K562 (cell line): ENCODE data around the gene MED13L. TPM values are rescaled to one million over a fixed set of nuclear protein-coding genes. Genes with fewer than 3 reads are reported as not detected.

Experiments
- ATAC-seq: fragments of 200-7000 bp; cut with Tn5 transposase; 3 replicates; pipeline ENCODE4 v1.9.1; 2020; ENCODE audit warnings: moderate library complexity
- BruUV-seq: library from RNA; stranded (reverse); fragments of 400-500 nt; replicated peaks from 2 replicates; lab custom pipeline; 2021; lab: Mats Ljungman, UMichigan
- CTCF ChIA-PET: fragments of 300-600 bp; formaldehyde crosslinking; extraction: SDS; loops from one replicate; lab custom pipeline; 2021; ENCODE audit warnings: low intra/inter-chr PET ratio; lab: Yijun Ruan, JAX
- POLR2A ChIA-PET: fragments of 300-600, 350-650 bp; sonication (Branson Sonifier 250); formaldehyde crosslinking; extraction: SDS; loops from one replicate; lab custom pipeline; 2021; ENCODE audit warnings: antibody characterized with exemption, inconsistent platforms; lab: Yijun Ruan, JAX
- DNase-seq, 4 experiments: peaks; one replicate each; pipeline versions ENCODE4 v3.0.0 to v3.0.0-alpha.2; 2011 to 2018; ENCODE audit warnings: low spot score in 3 of 4, mixed read lengths in 3 of 4; ENCODE audit errors: extremely low read depth in 1 of 4
- FAIRE-seq: peaks from 2 replicates; lab custom pipeline; 2011; peaks lifted over from hg19 to GRCh38; lab: Jason Lieb, UNC
- H2AFZ ChIP-seq: 2 replicates; pipeline ENCODE4 v1.6.0; 2011; ENCODE audit warnings: low read depth, low read length, control low read depth, inconsistent platforms
- H3K27ac ChIP-seq: fragments of 200-600 bp; 3 replicates; pipeline ENCODE4 v1.8.0; 2011; ENCODE audit warnings: low read depth, mild to moderate bottlenecking, control low read depth, inconsistent platforms, low read length, moderate library complexity, mixed read lengths; ENCODE audit errors: extremely low read depth
- H3K27me3 ChIP-seq, 2 experiments: fragments of 300-600 bp in 1 of 2; 2 replicates in 1 of 2; 3 replicates in 1 of 2; pipeline versions ENCODE4 v1.6.0 to v1.8.0; 2011; ENCODE audit warnings: inconsistent platforms in 2 of 2, low read length in 2 of 2, mild to moderate bottlenecking in 1 of 2, mixed read lengths in 1 of 2, moderate library complexity in 1 of 2; ENCODE audit not compliant: control insufficient read depth in 2 of 2, insufficient read depth in 2 of 2
- H3K36me3 ChIP-seq: fragments of 300-600 bp; 3 replicates; pipeline ENCODE4 v1.8.0; 2011; ENCODE audit warnings: mild to moderate bottlenecking, low read length, inconsistent platforms; ENCODE audit not compliant: control insufficient read depth, insufficient read depth
- H3K4me1 ChIP-seq, 2 experiments: fragments of 200-600 bp in 1 of 2; replicated peaks in 1 of 2; 2 replicates in 1 of 2; 3 replicates in 1 of 2; pipeline versions ENCODE4 v1.5.1 to v1.8.0; 2011; ENCODE audit warnings: inconsistent platforms in 2 of 2, low read length in 2 of 2, mild to moderate bottlenecking in 1 of 2, mixed read lengths in 1 of 2, moderate library complexity in 1 of 2; ENCODE audit not compliant: control insufficient read depth in 2 of 2, insufficient read depth in 2 of 2
- H3K4me2 ChIP-seq: 2 replicates; pipeline ENCODE4 v1.6.1; 2011; ENCODE audit warnings: low read length, control low read depth, inconsistent platforms, mixed read lengths; ENCODE audit not compliant: insufficient read depth
- H3K4me3 ChIP-seq: fragments of 200-600 bp; sonication (generic), shearing (Covaris generic); 2 replicates; pipeline ENCODE4 v1.5.1; 2016; ENCODE audit warnings: control low read depth, inconsistent platforms
- H3K79me2 ChIP-seq: fragments of 200-600 bp; 3 replicates; pipeline ENCODE4 v1.8.0; 2011; ENCODE audit warnings: low read length, inconsistent platforms; ENCODE audit not compliant: control insufficient read depth, insufficient read depth
- H3K9ac ChIP-seq, 2 experiments: 2 replicates each; pipeline versions ENCODE4 v1.6.0 to v1.6.1; 2011; ENCODE audit warnings: low read depth in 2 of 2, low read length in 2 of 2, control low read depth in 1 of 2, inconsistent platforms in 1 of 2, mild to moderate bottlenecking in 1 of 2, mixed read lengths in 1 of 2; ENCODE audit not compliant: insufficient read depth in 1 of 2
- H3K9me1 ChIP-seq: one replicate; pipeline ENCODE4 v1.6.0; 2011; ENCODE audit warnings: inconsistent platforms, mild to moderate bottlenecking, low read length, moderate library complexity; ENCODE audit not compliant: control insufficient read depth, insufficient read depth
- H3K9me3 ChIP-seq: replicated peaks from 2 replicates; pipeline ENCODE4 v1.5.1; 2011; ENCODE audit warnings: low read depth, low read length, inconsistent platforms; ENCODE audit not compliant: control insufficient read depth, insufficient read depth
- H4K20me1 ChIP-seq: replicated peaks from 2 replicates; pipeline ENCODE4 v1.6.1; 2011; ENCODE audit warnings: low read length, inconsistent platforms, mixed read lengths; ENCODE audit not compliant: control insufficient read depth, insufficient read depth
- DDX20 ChIP-seq: fragments of 450-650 bp; IDR thresholded peaks from 2 replicates; pipeline ENCODE4 v1.6.1; 2016; ENCODE audit warnings: missing genetic modification characterization, low read depth, mild to moderate bottlenecking, missing compliant biosample characterization, moderate library complexity
- ELK1 ChIP-seq: sonication (generic); formaldehyde crosslinking; IDR thresholded peaks from 2 replicates; pipeline ENCODE4 v1.8.1; 2022; ENCODE audit warnings: missing genetic modification reagents
- ESRRB ChIP-seq: fragments of 250-450 bp; sonication (Bioruptor Pico); IDR thresholded peaks from 2 replicates; pipeline ENCODE4 v1.5.0; 2020; ENCODE audit warnings: mild to moderate bottlenecking, moderate library complexity, borderline replicate concordance
- HDAC3 ChIP-seq: fragments of 450-650 bp; IDR thresholded peaks from 2 replicates; pipeline ENCODE4 v1.6.1; 2018; ENCODE audit warnings: borderline replicate concordance, mild to moderate bottlenecking, moderate library complexity; ENCODE audit not compliant: partially characterized antibody
- NFE2 ChIP-seq: IDR thresholded peaks from 2 replicates; pipeline ENCODE4 v1.6.1; 2014; ENCODE audit warnings: antibody characterized with exemption, low read depth
- RAD21 ChIP-seq, 2 experiments: fragments of 250-450 bp in 1 of 2; fragments of 450-650 bp in 1 of 2; sonication (Bioruptor Pico) in 1 of 2; formaldehyde crosslinking in 1 of 2; IDR thresholded peaks in 1 of 2; conservative IDR thresholded peaks in 1 of 2; 2 replicates each; pipeline versions ENCODE4 v1.4.0 to v1.8.0; 2020 to 2022; ENCODE audit warnings: mild to moderate bottlenecking in 2 of 2, moderate library complexity in 1 of 2
- RNF2 ChIP-seq: sonication (generic); IDR thresholded peaks from 2 replicates; pipeline ENCODE4 v1.6.1; 2016
- SAP30 ChIP-seq: fragments of 200-600 bp; sonication (generic); IDR thresholded peaks from 2 replicates; pipeline ENCODE4 v1.6.1; 2012; ENCODE audit warnings: borderline replicate concordance, low read depth, mild to moderate bottlenecking, moderate library complexity, low read length, control low read depth, inconsistent platforms; ENCODE audit not compliant: insufficient read depth, poor library complexity, severe bottlenecking
- TRIM28 ChIP-seq: fragments of 450-650 bp; IDR thresholded peaks from 2 replicates; pipeline ENCODE4 v1.6.1; 2017
- YY1 ChIP-seq, 3 experiments: IDR thresholded peaks; 2 replicates each; pipeline ENCODE4 v1.6.1; 2011; ENCODE audit warnings: low read length in 2 of 3, mild to moderate bottlenecking in 2 of 3, moderate library complexity in 2 of 3, borderline replicate concordance in 1 of 3, control low read depth in 1 of 3, low read depth in 1 of 3; ENCODE audit not compliant: insufficient read depth in 3 of 3, insufficient replicate concordance in 2 of 3, control insufficient read depth in 1 of 3, insufficient read length in 1 of 3; ENCODE audit errors: extremely low read depth in 1 of 3
- ZKSCAN1 ChIP-seq: fragments of 150-350 bp; IDR thresholded peaks from 2 replicates; pipeline ENCODE4 v1.6.1; 2016; ENCODE audit warnings: low read depth, low read length
- ZNF165 ChIP-seq: fragments of 250-450 bp; sonication (Bioruptor Pico); IDR thresholded peaks from 2 replicates; pipeline ENCODE4 v1.4.0; 2020; ENCODE audit warnings: borderline replicate concordance
- ZNF695 ChIP-seq: fragments of 450-650 bp; formaldehyde crosslinking; IDR thresholded peaks from 2 replicates; pipeline ENCODE4 v1.4.0; 2020; ENCODE audit warnings: mild to moderate bottlenecking, moderate library complexity
- WGBS: fragments of 100-300 bp; shearing (Covaris generic); methylation state at CpG from one replicate; pipeline ENCODE4 v1.1.6; 2016; ENCODE audit warnings: low coverage, mixed read lengths; ENCODE audit not compliant: insufficient coverage; ENCODE audit errors: missing lambda C conversion rate; 5-methylcytosine and 5-hydroxymethylcytosine counted together
- in situ Hi-C: fragments of 300-500 bp; cut with MboI; formaldehyde crosslinking; loops from 4 replicates; pipeline ENCODE4 v1.15.0; 2018; ENCODE audit warnings: inconsistent platforms, mixed read lengths
- intact Hi-C: fragments of 100-400 bp; cut with micrococcal nuclease; formaldehyde crosslinking; loops from 2 replicates; pipeline ENCODE4 v1.14.2; 2022
- polyA plus RNA-seq, 8 experiments: library from polyadenylated mRNA; depleted of rRNA in 4 of 8; stranded (reverse) in 5 of 8; unstranded in 3 of 8; fragments of >200 nt; fragmentation: Nextera tagmentation in 2 of 8; fragmentation: Illumina TruSeq in 1 of 8; extraction: Ambion mirVana in 2 of 8; extraction: Trizol in 1 of 8; gene quantifications; 2 replicates each; pipeline versions ENCODE4 v1.2.1 to v1.2.3, GENCODE V29; 2011 to 2014; ENCODE audit warnings: inconsistent platforms in 1 of 8, missing spikeins in 1 of 8
- total RNA-seq, 7 experiments: library from RNA; depleted of rRNA in 6 of 7; stranded (reverse); fragments of >200 nt in 6 of 7; fragmentation: Illumina TruSeq in 2 of 7; extraction: Trizol in 2 of 7; gene quantifications; 2 replicates each; pipeline versions ENCODE4 v1.2.1 to v1.2.3, GENCODE V29; 2011 to 2021; ENCODE audit warnings: low replicate concordance in 1 of 7
- TF ChIP-seq, protein P1 (sequence below): fragments of 450-650 bp; IDR thresholded peaks from 2 replicates; pipeline ENCODE4 v1.6.1; 2017; ENCODE audit warnings: antibody characterized with exemption

Gene MED13L
- total and polyA plus RNA-seq, 9 of the 15 experiments (the other 6 are each of a cell fraction or from before 2014, with no cell fraction given), result 13.4 to 90.3 (median 36.9) TPM

DNA sequence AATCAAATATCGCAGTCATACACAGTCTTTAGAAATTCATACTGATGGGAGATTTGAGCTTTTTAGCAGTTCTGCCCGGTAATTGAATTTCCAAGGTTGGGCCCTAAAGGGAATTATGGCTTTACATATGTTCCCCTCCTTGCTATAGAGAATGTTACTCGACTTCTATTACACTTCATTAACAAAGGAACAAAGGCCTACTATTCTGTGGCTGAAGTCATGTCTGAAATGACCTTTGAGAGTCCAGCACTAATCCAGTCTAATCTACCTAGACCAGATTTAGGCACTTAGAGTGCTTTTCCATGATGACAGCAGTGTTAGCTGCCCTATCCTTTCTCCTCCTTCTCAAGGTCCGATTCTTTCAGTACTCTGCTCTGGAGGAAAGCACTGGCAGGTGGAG is 305.3 kb downstream of the MED13L start:
- H3K4me1 ChIP-seq, result no peaks in the 10 kb centered on the region
- intact Hi-C loops, result no loop called here
- ATAC-seq, result no peak
- TF ChIP-seq DDX20 (tag), result no peak
- TF ChIP-seq RAD21 (CRISPR knock-in tag; conservative IDR thresholded peaks at IDR 0.05 in 1 of 2, IDR thresholded peaks at IDR 0.05 in 1 of 2), result no peak
- TF ChIP-seq, protein P1, sequence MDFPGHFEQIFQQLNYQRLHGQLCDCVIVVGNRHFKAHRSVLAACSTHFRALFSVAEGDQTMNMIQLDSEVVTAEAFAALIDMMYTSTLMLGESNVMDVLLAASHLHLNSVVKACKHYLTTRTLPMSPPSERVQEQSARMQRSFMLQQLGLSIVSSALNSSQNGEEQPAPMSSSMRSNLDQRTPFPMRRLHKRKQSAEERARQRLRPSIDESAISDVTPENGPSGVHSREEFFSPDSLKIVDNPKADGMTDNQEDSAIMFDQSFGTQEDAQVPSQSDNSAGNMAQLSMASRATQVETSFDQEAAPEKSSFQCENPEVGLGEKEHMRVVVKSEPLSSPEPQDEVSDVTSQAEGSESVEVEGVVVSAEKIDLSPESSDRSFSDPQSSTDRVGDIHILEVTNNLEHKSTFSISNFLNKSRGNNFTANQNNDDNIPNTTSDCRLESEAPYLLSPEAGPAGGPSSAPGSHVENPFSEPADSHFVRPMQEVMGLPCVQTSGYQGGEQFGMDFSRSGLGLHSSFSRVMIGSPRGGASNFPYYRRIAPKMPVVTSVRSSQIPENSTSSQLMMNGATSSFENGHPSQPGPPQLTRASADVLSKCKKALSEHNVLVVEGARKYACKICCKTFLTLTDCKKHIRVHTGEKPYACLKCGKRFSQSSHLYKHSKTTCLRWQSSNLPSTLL, result no peak
- no peak for TF ChIP-seq ZKSCAN1
- TF ChIP-seq ELK1 (CRISPR knock-in tag), result no peak
- TF ChIP-seq TRIM28, result no peak
- TF ChIP-seq HDAC3, result no peak
- TF ChIP-seq SAP30, result no peak
- TF ChIP-seq ESRRB (CRISPR knock-in tag), result no peak
- no peak for TF ChIP-seq RNF2
- no peak for TF ChIP-seq NFE2
- no peak for TF ChIP-seq ZNF165 (CRISPR knock-in tag)
- no peak for TF ChIP-seq YY1 (IDR thresholded peaks at IDR 0.05; ENCODE audit: borderline replicate concordance in 1 of 3, control insufficient read depth in 1 of 3, extremely low read depth in 1 of 3, insufficient read depth in 3 of 3, insufficient read length in 1 of 3, insufficient replicate concordance in 2 of 3, low read depth in 1 of 3, low read length in 2 of 3)
- no peak for TF ChIP-seq ZNF695 (CRISPR knock-in tag)
- no peaks in the 10 kb centered on the region for H3K79me2 ChIP-seq
- in situ Hi-C loops, result loop anchor here (25.0 kb wide), 1 partner anchor 1165 kb away; no protein-coding TSS in a partner anchor
- POLR2A ChIA-PET, result no interaction called here
- WGBS, result 87% methylated on average over 4 of the region's 4 CpGs
- no peak overlapping the region for H3K4me3 ChIP-seq
- no peak for FAIRE-seq
- H3K9me1 ChIP-seq, result no peaks in the 10 kb centered on the region
- no peak overlapping the region for H3K9ac ChIP-seq
- H3K27me3 ChIP-seq, result no peaks in the 10 kb centered on the region
- no peak overlapping the region for H3K27ac ChIP-seq
- H3K4me2 ChIP-seq, result no peak overlapping the region
- H4K20me1 ChIP-seq, result no peaks in the 10 kb centered on the region
- CTCF ChIA-PET, result no interaction called here
- peaks cover 87% of the 10 kb centered on the region for H3K36me3 ChIP-seq
- H2AFZ ChIP-seq, result no peak overlapping the region
- BruUV-seq, result no TSS peak
- no peak for DNase-seq
- no peaks in the 10 kb centered on the region for H3K9me3 ChIP-seq
